SH-SY5Y (cell line): ENCODE data around the gene PAX5.

Experiments used
- GATA2 ChIP-seq: IDR thresholded peaks from 2 replicates; pipeline ENCODE4 v1.6.1; 2011; ENCODE audit warnings: mild to moderate bottlenecking, low read depth, low read length
- GATA3 ChIP-seq: IDR thresholded peaks from 2 replicates; pipeline ENCODE4 v1.6.1; 2011; ENCODE audit warnings: low read depth, mild to moderate bottlenecking, low read length, moderate library complexity

GRCh38 chr9:37002036-37002412, 32.0 kb downstream of the PAX5 start:
- TF ChIP-seq GATA2 (no peak), GATA3 (no peak)
